Fibroblast of skin of back (primary cell): ENCODE data around the gene HERC3.
"Not testable (repeated sequence)": the region's sequence is repeated elsewhere in the genome, so short reads cannot be mapped to it uniquely, and the experiment has no call there.

Source experiments
- DNase-seq: peaks from one replicate; pipeline ENCODE4 v3.0.0-alpha.2; 2013

HERC3 gene

DNA sequence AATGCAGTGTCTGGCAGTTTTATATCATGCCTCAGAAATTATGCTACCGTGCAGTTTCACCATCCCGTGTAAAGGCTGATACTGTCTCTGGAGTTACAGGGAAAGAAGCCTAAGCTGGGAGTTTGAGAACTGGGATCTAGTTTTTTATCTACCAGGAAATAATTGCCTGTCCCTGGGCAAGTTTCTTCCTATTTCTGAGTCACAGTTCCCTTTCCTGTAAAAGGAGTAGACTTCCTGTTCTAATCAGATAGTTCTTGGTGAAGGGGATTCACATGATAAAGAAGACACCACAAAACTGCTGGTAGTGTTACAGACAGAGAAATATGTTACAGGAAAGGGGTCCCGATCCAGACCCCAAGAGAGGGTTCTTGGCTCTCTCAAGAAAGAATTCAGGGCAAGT is 17.1 kb downstream of the HERC3 start:
- no peak for DNase-seq

DNA sequence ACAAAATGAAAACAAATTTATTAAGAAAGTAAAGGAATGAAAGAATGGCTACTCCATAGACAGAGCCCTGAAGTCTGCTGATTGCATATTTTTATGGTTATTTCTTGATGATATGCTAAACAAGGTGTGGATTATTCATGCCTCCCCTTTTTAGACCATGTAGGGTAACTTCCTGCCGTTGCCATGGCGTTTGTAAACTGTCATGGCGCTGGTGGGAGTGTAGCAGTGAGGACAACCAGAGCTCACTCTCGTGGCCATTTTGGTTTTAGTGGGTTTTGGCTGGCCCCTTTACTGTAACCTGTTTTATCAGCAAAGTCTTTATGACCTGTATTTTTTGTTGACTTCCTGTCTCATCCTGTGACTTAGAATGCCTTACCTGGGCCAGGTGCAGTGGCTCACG is 17.5 kb downstream of the HERC3 start:
- not testable (repeated sequence) for DNase-seq

DNA sequence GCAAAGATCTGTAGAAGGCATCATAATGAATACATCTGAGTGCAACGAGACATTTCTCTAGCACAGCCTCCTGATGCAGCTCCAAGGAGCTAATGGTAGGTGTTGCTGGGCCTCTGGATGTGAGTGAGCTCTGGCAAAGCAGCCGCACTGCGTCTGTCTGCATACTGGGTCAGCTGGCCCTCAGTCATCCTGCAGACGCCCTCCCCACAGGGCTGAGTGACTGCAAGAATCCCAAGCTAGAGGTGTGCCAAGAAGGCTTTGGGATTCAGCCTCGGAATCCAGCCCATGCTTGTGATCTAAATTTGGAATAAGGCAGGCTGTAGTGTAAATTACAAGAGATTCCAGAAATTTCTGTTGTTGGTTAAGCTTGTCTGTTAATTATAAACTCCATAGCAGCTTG is 18.5 kb downstream of the HERC3 start:
- DNase-seq = peak; percentile 49

DNA sequence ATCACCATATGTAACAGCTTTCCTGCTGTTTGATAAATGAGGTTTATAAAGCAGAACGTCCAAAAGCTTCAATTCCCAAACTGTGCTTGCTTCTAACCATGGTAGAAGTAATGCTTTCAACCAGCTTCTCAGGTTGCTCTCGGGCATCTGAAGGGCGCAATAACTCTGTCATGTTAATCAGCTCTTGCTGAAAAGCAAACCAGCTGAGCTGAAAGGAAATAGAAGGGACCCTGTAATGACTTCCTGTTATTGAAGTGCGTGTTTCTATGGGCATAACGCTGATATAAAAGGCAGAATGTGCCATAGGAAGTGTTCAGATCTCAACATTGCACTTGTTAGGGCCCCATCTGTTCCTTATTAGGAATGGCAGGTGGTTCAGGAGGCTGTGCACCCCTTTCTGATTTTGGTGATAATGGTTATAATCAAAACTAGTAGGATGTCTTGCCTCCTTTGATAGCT is 21.2 kb downstream of the HERC3 start:
- DNase-seq = no peak

DNA sequence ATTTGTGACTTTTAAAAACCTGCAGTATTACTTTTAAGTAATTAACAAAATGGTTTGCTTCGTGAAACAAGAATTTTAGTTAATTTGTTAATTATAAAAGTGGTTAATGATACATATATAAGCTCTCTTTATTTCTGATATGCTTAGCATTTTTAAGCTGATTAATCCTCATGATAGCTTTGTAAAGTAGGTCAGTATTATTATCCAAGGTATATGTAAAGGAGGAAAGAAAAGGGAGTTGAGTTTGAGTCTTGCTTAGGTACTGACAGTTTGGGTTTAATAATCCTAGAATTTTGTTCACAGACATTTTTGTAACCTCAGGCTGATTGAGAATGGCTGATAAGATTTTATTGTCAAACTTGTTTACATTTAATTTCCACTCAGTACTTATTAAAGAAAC is 21.8 kb downstream of the HERC3 start:
- no peak for DNase-seq

DNA sequence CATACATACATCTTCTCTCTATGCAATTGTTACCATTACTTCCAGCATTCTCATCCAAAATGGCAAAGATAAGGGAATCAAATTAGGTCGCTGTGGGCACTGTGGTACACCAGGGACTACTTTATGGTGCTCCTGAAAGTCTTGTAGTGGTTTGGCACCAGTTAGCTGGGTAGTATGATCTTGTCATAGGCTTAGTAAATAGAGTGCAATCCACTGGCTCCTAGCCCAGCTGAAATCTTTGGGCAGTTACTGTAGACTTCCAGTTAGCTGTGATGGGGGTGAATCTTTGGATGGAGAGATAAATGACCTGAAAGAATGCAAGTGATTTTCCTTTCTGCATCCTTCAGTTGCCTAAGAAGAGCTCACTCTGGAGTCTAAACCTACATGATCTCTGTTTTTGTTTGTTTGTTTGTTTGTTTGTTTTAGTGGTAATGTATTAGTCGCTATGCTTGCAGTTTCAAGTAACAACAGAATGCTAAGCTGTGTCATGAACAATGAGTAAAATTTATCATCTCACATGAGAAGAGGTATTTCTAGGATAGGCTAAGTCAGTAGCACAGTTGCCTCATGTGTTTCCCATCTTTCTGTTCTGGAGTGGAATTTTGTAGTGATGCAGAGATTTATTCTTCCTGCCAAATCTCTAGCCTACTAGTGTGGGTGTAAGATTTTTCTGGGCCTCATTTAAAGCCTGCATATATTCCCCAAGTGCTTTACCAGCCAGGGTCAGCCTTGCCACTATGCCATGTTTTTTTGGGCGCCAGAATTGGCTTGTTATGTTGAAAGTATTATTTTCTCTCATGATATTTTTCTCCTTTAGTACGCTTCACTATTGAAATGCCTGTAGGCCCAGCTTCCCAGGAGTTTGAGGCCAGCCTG is 24.2 kb downstream of the HERC3 start:
- DNase-seq = peak; percentile 87

DNA sequence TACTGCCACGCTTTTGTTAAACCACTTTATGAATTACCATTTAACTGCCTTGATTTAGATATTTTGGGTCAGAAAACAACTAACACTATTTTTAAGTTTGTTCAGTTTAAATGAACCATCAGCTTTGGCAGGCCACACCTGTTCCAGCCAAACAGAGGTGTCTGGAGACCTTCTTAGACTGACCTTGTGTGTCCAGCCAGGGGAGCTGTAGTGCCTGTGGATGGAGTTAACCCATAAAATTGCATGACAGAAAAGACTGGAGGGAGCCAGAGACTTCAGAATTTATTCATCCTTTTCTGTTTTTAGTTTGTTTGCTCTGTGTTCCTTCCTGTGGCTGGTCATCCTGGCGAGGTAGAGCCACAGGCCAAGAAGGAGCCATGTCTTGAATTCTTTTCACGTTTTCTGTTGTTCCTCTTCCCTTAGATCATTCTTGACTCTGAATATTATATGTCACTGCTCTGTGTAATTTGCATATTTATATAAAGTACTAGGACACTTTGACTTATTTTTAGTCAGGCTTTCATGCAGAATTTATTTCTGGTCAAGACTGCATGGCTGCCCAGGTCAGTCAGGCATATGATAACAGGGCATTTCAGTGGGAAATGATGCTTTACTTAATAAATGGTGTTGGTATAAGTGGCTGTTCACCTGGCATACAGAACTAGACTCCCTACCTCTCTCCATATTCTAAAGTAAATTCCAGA is 26.7 kb downstream of the HERC3 start:
- DNase-seq = no peak

DNA sequence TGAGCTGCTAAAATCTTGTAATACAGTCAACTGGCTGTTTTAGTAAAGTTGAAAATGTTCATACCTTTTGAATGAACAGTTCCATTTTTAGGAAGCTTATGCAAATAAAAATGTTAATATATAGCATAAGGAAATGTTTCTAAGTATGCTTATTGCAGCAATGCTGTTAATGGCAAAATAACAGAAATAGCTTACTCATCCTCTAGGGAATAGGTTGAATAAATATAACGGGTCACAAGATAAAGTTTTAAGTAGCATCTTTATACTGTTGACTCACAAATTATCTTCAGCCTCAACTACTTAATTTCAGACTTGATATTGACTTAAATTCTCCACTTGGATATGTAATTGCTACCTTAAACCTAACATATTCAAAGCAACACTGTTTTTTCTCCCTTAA is 27.7 kb downstream of the HERC3 start:
- peak; percentile 72 for DNase-seq

DNA sequence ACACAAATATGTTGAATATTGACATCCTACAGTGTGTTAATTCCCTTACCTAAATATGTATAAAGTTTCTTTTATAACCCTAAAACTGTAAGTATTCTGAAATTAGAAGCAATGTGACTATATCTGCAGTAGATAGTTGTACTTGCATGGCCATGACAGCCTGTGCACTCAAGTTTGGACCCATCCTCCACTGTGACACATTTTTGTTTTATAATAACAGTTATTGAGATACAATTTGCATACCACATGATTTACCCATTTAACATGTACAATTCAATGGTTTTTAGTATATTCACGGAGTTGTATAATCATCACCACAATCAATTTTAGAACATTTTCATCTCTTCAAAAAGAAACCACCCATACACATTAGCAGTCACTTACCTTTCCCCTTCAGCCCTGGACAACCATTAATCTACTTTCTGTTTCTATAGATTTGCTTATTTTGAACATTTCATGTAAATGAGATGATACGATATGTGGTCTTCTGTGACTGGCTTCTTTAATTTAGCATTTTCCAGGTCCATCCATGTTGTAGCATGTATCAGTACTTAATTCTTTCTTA is 29.6 kb downstream of the HERC3 start:
- DNase-seq = no peak

DNA sequence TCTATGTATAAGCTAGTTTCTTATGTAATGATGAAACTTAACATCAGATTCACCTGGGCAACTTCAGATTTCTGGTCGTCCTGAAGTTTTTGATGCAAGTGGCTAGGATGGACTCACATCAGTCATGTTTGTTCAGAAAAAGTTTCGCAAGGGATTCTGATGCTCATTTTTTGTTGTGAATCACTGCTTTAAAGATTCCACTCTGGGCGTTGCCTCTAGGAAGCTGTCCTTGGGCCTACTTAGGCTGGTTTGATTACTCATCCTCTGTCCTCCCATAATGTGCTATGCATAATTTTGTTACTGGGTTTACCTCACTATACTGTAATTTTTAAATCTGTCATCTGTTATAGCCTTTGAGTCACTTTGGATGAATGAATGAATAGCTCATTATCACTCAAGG is 30.8 kb downstream of the HERC3 start:
- DNase-seq = peak; percentile 96

DNA sequence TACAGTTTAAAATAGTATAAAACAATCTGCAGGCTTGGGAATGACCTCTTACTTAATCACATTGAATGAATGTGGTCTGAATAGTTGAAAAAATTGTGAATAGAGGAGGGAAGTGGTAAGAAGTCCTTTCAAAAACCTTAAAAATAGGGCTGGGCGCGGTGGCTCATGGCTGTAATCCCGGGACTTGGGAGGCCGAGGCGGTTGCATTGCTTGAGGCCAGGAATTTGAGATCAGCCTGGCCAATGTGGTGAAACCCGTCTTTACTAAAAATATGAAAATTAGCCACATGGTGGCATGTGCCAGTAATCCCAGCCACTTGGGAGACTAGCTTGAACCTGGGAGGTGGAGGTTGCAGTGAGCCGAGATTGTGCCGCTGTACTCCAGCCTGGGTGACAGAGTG is 36.5 kb downstream of the HERC3 start:
- no peak for DNase-seq

DNA sequence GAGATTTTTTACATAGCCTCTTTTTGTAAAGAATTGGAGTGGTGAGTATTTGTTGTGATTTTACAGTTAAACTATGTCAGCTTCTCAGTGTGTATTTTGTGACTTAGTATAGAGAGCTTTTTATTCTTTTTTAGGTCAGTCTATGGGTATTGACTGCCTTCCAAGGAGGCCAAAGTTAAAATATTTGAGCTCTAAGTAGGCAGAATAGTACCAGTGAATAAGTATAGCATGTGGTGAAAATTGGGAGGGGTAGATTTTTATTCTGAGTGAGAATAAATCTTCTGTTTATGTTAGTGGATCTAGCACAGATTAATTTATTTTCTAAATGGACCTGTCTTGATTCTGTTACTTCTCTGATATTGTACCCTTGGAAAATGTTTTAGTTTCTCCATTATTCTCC is 37.5 kb downstream of the HERC3 start:
- peak; percentile 74 for DNase-seq

DNA sequence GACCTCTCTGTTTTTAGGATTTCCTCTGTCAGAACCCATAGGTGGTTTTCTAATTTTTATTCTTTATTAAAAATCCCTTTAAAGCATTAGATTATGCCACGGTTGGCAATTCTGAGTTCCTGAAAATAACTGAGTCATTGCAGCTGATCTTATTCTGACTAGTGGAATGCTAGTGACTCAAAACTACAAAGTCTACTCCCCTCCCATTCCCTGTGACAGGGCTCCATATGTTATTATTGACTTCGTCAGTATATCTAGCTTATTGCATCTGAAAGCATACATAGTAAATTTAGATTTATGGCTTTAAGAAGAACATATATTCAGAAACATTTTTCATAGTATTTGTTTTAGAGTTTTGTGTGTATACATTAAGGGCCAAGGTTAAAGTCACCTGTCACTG is 38.5 kb downstream of the HERC3 start:
- DNase-seq = peak; percentile 88

DNA sequence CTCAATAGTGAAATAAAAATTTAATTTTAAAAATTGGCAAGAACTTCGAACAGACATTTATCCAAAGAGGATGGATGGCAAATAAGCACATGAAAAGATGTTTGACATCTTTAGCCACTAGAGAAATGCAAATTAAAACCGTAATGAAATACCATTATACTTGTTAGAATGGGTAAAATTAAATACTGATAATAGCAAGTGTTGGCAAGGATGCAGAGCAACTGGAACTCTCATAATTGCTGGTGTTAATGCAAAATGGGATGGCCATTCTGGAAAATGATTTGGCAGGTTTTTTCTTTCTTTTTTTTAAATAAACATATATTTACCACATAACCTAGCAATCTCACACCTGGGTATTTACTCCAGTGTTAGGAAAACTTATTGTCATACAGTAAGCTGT is 51.7 kb downstream of the HERC3 start:
- DNase-seq = no peak

DNA sequence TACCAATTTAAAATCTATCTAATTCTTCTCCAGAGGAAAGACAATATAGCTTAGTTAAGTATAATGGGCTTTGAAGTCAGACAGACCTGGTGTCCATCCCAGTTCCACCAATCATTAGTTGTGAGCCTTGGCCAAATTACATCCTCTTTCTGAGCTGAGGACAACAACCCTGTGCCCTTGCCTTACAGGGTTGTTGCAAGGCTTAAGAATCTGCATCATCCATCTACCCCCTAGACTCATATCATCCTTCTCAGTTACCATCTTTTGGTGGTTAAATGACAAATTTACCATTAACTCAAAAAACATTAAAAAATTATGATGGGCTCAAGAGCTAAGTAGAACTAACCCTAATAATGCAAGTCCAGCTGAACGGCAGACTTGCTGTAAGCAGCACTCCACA is 53.7 kb downstream of the HERC3 start:
- no peak for DNase-seq

DNA sequence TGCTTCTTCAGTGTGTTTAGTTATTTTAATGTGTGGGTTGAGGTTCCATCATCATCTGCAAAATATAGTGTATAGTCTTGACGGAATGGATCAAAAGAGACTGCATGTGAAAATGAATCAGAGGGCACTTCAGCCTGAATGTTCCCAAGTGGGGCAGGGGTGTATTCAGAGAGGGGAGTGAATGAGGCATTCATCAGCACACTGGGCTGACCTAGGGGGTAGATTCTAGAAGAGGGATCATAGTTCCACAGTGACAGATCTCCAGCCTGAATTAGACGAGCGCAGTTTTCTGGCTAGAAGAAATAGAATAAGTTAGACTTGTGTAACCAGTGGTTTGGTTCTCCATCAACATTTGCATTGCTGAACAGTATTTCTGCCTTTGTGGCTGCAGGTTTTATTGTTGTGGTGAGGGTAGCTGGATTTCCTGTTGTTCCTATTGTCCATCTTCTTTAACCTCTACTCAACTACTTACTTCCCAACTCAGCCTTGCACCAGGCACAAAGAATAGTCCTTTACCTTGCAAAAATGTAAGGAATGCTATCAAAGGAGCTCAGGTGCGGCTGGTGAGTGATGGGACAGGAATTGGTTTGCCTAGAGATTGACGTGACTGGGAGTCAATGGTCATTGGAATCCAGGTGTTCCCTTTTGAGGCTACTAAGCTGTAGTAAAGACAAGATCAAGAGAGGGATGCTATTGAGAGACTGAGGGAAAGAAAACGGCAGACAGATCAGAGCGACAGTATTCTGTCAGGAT is 54.4 kb downstream of the HERC3 start:
- DNase-seq = no peak

DNA sequence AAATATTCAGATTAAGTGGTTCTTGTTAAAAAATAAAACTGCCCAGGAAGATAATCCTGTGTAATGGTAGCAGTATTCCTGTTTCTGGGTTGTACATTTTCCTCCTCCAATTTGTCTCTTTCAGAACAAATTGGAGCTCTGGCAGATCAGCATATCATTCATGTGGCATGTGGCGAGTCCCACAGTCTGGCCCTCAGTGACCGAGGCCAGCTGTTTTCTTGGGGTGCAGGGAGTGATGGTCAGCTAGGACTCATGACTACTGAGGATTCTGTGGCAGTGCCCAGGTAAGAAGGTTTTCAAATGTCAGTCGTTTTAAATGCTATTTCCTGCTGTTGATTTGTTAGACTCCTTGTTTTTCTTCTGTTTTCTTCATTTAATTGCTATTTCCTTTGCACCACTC is 57.4 kb downstream of the HERC3 start:
- no peak for DNase-seq

DNA sequence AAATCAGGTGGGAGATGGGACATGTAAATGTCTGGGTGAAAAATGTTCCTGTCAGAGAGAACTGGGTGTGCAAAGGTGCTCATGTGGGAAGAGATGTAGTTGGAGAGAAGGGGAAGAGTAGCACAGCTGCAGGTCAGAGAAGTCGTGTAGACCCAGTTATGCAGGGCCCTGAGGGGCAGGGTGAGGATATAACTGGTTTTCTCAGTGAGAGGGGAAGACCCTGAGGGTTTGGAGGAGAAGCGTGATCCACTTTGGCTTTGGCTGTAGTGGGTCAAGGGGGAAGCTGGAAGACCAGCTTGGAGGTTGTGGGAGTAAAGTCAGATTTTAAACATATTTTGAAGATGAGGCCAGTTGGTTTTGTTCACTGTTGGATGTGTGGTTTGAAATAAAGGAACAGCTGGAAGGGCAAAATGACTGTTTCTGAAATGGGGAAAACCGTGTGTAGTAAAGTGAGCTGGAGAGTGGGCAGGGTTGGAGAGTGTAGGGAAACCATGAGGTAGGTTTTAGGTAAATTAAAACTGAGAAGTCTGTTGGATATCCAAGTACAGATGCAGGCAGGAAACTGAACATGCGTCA is 61.2 kb downstream of the HERC3 start:
- DNase-seq = no peak

DNA sequence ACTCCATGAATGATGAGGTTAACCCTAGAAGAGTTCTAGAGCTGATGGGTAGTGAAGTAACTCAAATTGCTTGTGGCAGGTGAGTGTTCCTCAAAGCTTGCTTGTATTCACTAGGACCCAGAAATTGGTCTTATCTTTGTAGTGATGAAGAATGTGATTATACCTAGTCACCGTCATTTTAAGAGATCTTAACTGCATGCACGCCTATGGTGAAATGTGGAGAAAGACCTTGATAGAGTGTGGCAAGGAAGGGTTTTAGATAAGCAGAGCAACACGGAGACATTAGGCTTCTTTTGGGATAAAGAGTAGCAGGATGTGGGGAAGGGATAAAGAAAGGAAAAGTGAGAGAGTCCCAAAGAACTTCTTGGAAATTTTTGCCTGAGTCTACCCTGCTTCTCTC is 62.9 kb downstream of the HERC3 start:
- no peak for DNase-seq

DNA sequence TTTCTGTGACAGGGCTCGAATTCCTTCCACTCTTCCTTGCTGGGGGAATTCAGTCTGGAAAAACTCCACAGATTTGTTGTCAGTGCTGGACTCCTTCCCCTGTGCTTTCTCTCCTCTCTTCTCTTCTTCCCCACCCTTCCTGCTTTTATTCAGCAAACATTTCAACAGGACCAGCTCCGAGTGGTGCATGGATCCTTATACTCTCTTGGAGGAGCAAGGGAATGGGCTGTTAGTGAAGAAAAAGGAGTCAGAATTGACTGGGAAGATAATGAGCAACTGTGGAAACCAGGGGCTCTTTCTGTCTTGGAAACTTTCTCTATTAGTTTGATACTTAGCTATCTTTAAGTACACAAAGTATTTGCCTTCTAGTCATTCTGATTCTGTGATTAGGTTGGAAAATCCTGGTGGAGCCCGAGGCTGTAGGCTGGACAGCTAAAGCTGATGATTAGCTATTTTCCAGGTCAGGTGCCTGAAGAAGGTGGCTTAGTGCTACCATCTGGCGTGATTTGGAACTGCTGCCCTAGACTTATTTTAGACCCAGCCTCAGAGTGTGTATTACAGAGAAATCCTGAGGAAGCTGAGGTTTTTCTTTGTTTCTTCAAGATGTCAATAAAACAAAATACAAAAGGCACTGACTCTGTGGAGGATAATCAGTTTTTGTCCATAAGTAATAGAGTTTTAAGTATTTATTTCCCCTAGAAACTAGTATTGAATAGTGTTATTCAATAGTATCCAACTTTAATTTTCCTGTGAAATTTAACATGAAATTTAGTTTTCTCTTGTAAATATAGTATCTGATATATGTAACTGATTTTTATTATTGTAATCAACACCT is 67.0 kb downstream of the HERC3 start:
- peak; percentile 72 for DNase-seq

DNA sequence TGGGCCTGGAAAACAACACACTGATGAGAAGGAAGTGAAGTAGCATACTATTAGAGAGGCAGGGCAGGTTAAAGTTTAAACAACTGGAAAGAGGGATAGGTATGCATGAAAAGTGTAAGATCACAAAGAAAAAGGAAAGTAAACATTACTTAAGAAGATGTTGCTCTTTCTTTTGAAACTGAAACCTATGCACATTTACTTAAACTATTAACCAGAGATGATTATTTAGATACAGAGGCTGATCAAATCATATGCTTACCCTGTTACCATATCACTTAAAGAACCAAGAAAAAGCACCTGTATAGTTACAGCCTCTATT is 67.6 kb downstream of the HERC3 start:
- no peak for DNase-seq
